Activated CD8-positive, alpha-beta memory T cell treated with anti-CD3 and anti-CD28 coated beads for 1 hour (primary cell): ENCODE measurements around the gene STMP1.
"Not testable (repeated sequence)": the region's sequence is repeated elsewhere in the genome, so short reads cannot be mapped to it uniquely, and the experiment has no call there.

ENCODE experiments used
- DNase-seq, 2 donors: peaks; one replicate each; pipeline ENCODE4 v3.0.0-alpha.2; 2020; ENCODE audit warnings: low read depth in 1 of 2; ENCODE audit errors: extremely low read depth in 1 of 2

The STMP1 gene

GRCh38 chr7:135664046-135664589, 1.8 kb downstream of the STMP1 start:
- no peak for DNase-seq

- no peak for DNase-seq
Measured at GRCh38 chr7:135665042-135665441, 2.7 kb downstream of the STMP1 start.

GRCh38 chr7:135666156-135666555, 3.8 kb downstream of the STMP1 start:
- DNase-seq: no peak

GRCh38 chr7:135666846-135667245, 4.5 kb downstream of the STMP1 start:
- no peak for DNase-seq

GRCh38 chr7:135667626-135668025, 5.3 kb downstream of the STMP1 start:
- DNase-seq: not testable (repeated sequence)

GRCh38 chr7:135668852-135669395, 6.6 kb downstream of the STMP1 start:
- not testable (repeated sequence) for DNase-seq

GRCh38 chr7:135669774-135670173, 7.5 kb downstream of the STMP1 start:
- no peak for DNase-seq

- no peak for DNase-seq
Measured at GRCh38 chr7:135670179-135670578, 7.9 kb downstream of the STMP1 start.

GRCh38 chr7:135672560-135673359, 10.4 kb downstream of the STMP1 start:
- no peak for DNase-seq

GRCh38 chr7:135673360-135673706, 11.0 kb downstream of the STMP1 start:
- no peak for DNase-seq

GRCh38 chr7:135678612-135679575, 16.6 kb downstream of the STMP1 start:
- no peak for DNase-seq

GRCh38 chr7:135681762-135682161, 19.4 kb downstream of the STMP1 start:
- no peak for DNase-seq

GRCh38 chr7:135682191-135682590, 19.9 kb downstream of the STMP1 start:
- no peak for DNase-seq

- no peak for DNase-seq
Measured at GRCh38 chr7:135683609-135684008, 21.3 kb downstream of the STMP1 start.

GRCh38 chr7:135684136-135684535, 21.8 kb downstream of the STMP1 start:
- no peak for DNase-seq

GRCh38 chr7:135684699-135685098, 22.4 kb downstream of the STMP1 start:
- DNase-seq: no peak

- DNase-seq: no peak
Measured at GRCh38 chr7:135685306-135686084, 23.2 kb downstream of the STMP1 start.

- no peak for DNase-seq
Measured at GRCh38 chr7:135687466-135687865, 25.2 kb downstream of the STMP1 start.

GRCh38 chr7:135690566-135690965, 28.3 kb downstream of the STMP1 start:
- no peak for DNase-seq

- DNase-seq: no peak
Measured at GRCh38 chr7:135692055-135692454, 29.7 kb downstream of the STMP1 start.
